H1 (cell line): Measurements from ENCODE around the gene KIF4A. TPM values are rescaled to one million over a fixed set of nuclear protein-coding genes. Genes with fewer than 3 reads are reported as not detected.
"Not testable (repeated sequence)": the region's sequence is repeated elsewhere in the genome, so short reads cannot be mapped to it uniquely, and the experiment has no call there.

Source experiments
- CTCF ChIA-PET: fragments of 300-600 bp; sonication (Branson Sonifier 250); formaldehyde crosslinking; loops from one replicate; lab custom pipeline; 2021; ENCODE audit not compliant: partially characterized antibody; lab: Charles Lee
- POLR2A ChIA-PET: fragments of 300-600 bp; sonication (Branson Sonifier 250); formaldehyde crosslinking; loops from one replicate; lab custom pipeline; 2021; ENCODE audit warnings: inconsistent platforms; ENCODE audit not compliant: partially characterized antibody; lab: Charles Lee
- DNase-seq, 2 experiments: peaks; one replicate each; pipeline versions ENCODE4 v3.0.0 to v3.0.0-alpha.2; 2010 to 2022; ENCODE audit warnings: low spot score in 2 of 2, low read depth in 1 of 2, mixed read lengths in 1 of 2
- FAIRE-seq: peaks from 2 replicates; lab custom pipeline; 2011; peaks lifted over from hg19 to GRCh38; lab: Jason Lieb, UNC
- H2AFZ ChIP-seq: 2 replicates; pipeline ENCODE4 v1.8.1; 2012; ENCODE audit warnings: low read length, inconsistent platforms
- H2AK5ac ChIP-seq: 2 replicates; pipeline ENCODE4 v1.6.1; 2013; ENCODE audit warnings: low read depth, low read length
- H2BK120ac ChIP-seq: replicated peaks from 2 replicates; pipeline ENCODE3; 2013; ENCODE audit warnings: low read depth, low read length, inconsistent platforms
- H2BK12ac ChIP-seq: 2 replicates; pipeline ENCODE4 v1.6.1; 2013; ENCODE audit warnings: low read depth, low read length
- H2BK15ac ChIP-seq: 2 replicates; pipeline ENCODE4 v1.6.1; 2013; ENCODE audit warnings: low read length
- H2BK20ac ChIP-seq: 2 replicates; pipeline ENCODE4 v1.6.1; 2013; ENCODE audit warnings: low read length
- H2BK5ac ChIP-seq: 2 replicates; pipeline ENCODE4 v1.6.1; 2013; ENCODE audit warnings: low read depth, low read length
- H3K14ac ChIP-seq: 2 replicates; pipeline ENCODE4 v1.6.1; 2013; ENCODE audit warnings: inconsistent platforms; ENCODE audit not compliant: insufficient read length
- H3K18ac ChIP-seq: 2 replicates; pipeline ENCODE4 v1.6.1; 2013; ENCODE audit warnings: low read length; ENCODE audit errors: extremely low read depth
- H3K23ac ChIP-seq: 2 replicates; pipeline ENCODE4 v1.6.1; 2013; ENCODE audit warnings: inconsistent platforms; ENCODE audit not compliant: insufficient read length
- H3K23me2 ChIP-seq: 2 replicates; pipeline ENCODE4 v1.6.1; 2013; ENCODE audit warnings: low read depth, low read length
- H3K27ac ChIP-seq: 2 replicates; pipeline ENCODE4 v1.6.1; 2011; ENCODE audit warnings: low read depth, low read length, inconsistent platforms
- H3K27me3 ChIP-seq, 4 experiments: replicated peaks in 1 of 4; 1 replicate in 1 of 4; 2 replicates in 3 of 4; pipeline versions ENCODE4 v1.6.1 to v1.8.1; 2011 to 2013; ENCODE audit warnings: low read length in 3 of 4, mild to moderate bottlenecking in 3 of 4, inconsistent platforms in 2 of 4, mixed read lengths in 2 of 4, moderate library complexity in 1 of 4; ENCODE audit not compliant: control insufficient read depth in 3 of 4, insufficient read depth in 3 of 4; ENCODE audit errors: extremely low read depth in 1 of 4
- H3K36me3 ChIP-seq, 4 experiments: 2 replicates each; pipeline versions ENCODE4 v1.6.1 to v1.8.1; 2011 to 2013; ENCODE audit warnings: mild to moderate bottlenecking in 4 of 4, low read length in 3 of 4, moderate library complexity in 2 of 4, control low read depth in 1 of 4, inconsistent platforms in 1 of 4; ENCODE audit not compliant: insufficient read depth in 4 of 4, control insufficient read depth in 2 of 4
- H3K4ac ChIP-seq: replicated peaks from 2 replicates; pipeline ENCODE3; 2013; ENCODE audit warnings: low read length, low read depth, mixed read lengths, inconsistent platforms; ENCODE audit not compliant: insufficient read length
- H3K4me1 ChIP-seq, 4 experiments: replicated peaks in 1 of 4; 1 replicate in 1 of 4; 2 replicates in 3 of 4; pipeline versions ENCODE4 v1.6.1 to v1.8.1; 2011 to 2013; ENCODE audit warnings: low read length in 3 of 4, inconsistent platforms in 2 of 4, mixed read lengths in 1 of 4; ENCODE audit not compliant: insufficient read depth in 4 of 4, control insufficient read depth in 3 of 4
- H3K4me2 ChIP-seq, 2 experiments: 2 replicates each; pipeline versions ENCODE4 v1.6.1 to v1.8.1; 2011 to 2013; ENCODE audit warnings: low read depth in 2 of 2, low read length in 2 of 2, control low read depth in 1 of 2, inconsistent platforms in 1 of 2, mild to moderate bottlenecking in 1 of 2; ENCODE audit not compliant: insufficient read depth in 1 of 2
- H3K4me3 ChIP-seq, 4 experiments: fragments of 200-600, 300-600 bp in 1 of 4; sonication (generic), shearing (Covaris generic), sonication (Bioruptor Twin) in 1 of 4; 2 replicates each; pipeline versions ENCODE4 v1.5.1 to v1.8.1; 2011 to 2016; ENCODE audit warnings: low read length in 4 of 4, low read depth in 3 of 4, control low read depth in 2 of 4, inconsistent platforms in 2 of 4, mild to moderate bottlenecking in 2 of 4, mixed read lengths in 1 of 4, moderate library complexity in 1 of 4; ENCODE audit not compliant: insufficient read depth in 2 of 4; ENCODE audit errors: extremely low read depth in 1 of 4
- H3K56ac ChIP-seq: replicated peaks from 2 replicates; pipeline ENCODE3; 2013; ENCODE audit warnings: low read depth, mild to moderate bottlenecking, mixed read lengths, low read length, inconsistent platforms; ENCODE audit not compliant: insufficient read length
- H3K79me1 ChIP-seq: 2 replicates; pipeline ENCODE4 v1.6.1; 2013; ENCODE audit warnings: low read depth, low read length, control low read depth
- H3K79me2 ChIP-seq, 2 experiments: 2 replicates each; pipeline versions ENCODE4 v1.6.1 to v1.8.1; 2012 to 2013; ENCODE audit warnings: low read length in 2 of 2, mild to moderate bottlenecking in 2 of 2, inconsistent platforms in 1 of 2; ENCODE audit not compliant: insufficient read depth in 2 of 2, control insufficient read depth in 1 of 2
- H3K9ac ChIP-seq, 4 experiments: replicated peaks in 1 of 4; 1 replicate in 1 of 4; 2 replicates in 3 of 4; pipeline versions ENCODE4 v1.6.1 to v1.8.1; 2011 to 2013; ENCODE audit warnings: low read depth in 3 of 4, low read length in 3 of 4, control low read depth in 2 of 4, mild to moderate bottlenecking in 2 of 4, moderate library complexity in 2 of 4, inconsistent platforms in 1 of 4; ENCODE audit errors: extremely low read depth in 1 of 4
- H3K9me3 ChIP-seq, 2 experiments: 2 replicates each; pipeline versions ENCODE4 v1.6.1 to v1.8.1; 2012 to 2013; ENCODE audit warnings: mild to moderate bottlenecking in 2 of 2, moderate library complexity in 2 of 2, control low read depth in 1 of 2, inconsistent platforms in 1 of 2, low read depth in 1 of 2, low read length in 1 of 2, mixed read lengths in 1 of 2; ENCODE audit not compliant: insufficient read depth in 2 of 2
- H4K20me1 ChIP-seq, 2 experiments: replicated peaks in 1 of 2; 2 replicates each; pipeline versions ENCODE3 to v1.8.1; 2011 to 2013; ENCODE audit warnings: inconsistent platforms in 2 of 2, low read length in 2 of 2, mild to moderate bottlenecking in 1 of 2; ENCODE audit not compliant: insufficient read depth in 2 of 2, control insufficient read depth in 1 of 2
- H4K5ac ChIP-seq: 2 replicates; pipeline ENCODE4 v1.6.1; 2013; ENCODE audit warnings: low read length, low read depth, mixed read lengths, inconsistent platforms; ENCODE audit not compliant: insufficient read length
- H4K8ac ChIP-seq: 2 replicates; pipeline ENCODE4 v1.8.0; 2013; ENCODE audit warnings: mild to moderate bottlenecking, moderate library complexity, low read length, inconsistent platforms; ENCODE audit not compliant: insufficient read depth; ENCODE audit errors: extremely low read depth
- H4K91ac ChIP-seq: replicated peaks from 2 replicates; pipeline ENCODE3; 2013; ENCODE audit warnings: low read length, mixed read lengths, inconsistent platforms; ENCODE audit not compliant: insufficient read length
- ATF2 ChIP-seq: IDR thresholded peaks from 2 replicates; pipeline ENCODE4 v1.6.1; 2012; ENCODE audit warnings: low read length, inconsistent platforms
- RAD21 ChIP-seq, 2 experiments: IDR thresholded peaks in 1 of 2; conservative IDR thresholded peaks in 1 of 2; 2 replicates each; pipeline ENCODE4 v1.6.1; 2011; ENCODE audit warnings: low read depth in 2 of 2, low read length in 2 of 2, improper control_type of control experiment in 1 of 2, inconsistent platforms in 1 of 2, mild to moderate bottlenecking in 1 of 2, moderate library complexity in 1 of 2
- WGBS, 2 experiments: shearing (Covaris generic) in 1 of 2; methylation state at CpG; one replicate each; pipeline versions ENCODE4 v1.1.6 to v1.1.7; 2013 to 2015; ENCODE audit warnings: low lambda C conversion rate in 2 of 2, mixed read lengths in 2 of 2, inconsistent platforms in 1 of 2, low coverage in 1 of 2, missing lambda C conversion rate in 1 of 2; ENCODE audit not compliant: insufficient replicate concordance in 2 of 2, insufficient coverage in 1 of 2, insufficient read length in 1 of 2; ENCODE audit errors: extremely low coverage in 1 of 2, missing lambda C conversion rate in 1 of 2; 5-methylcytosine and 5-hydroxymethylcytosine counted together
- polyA plus RNA-seq, 7 experiments: library from polyadenylated mRNA; depleted of rRNA in 3 of 7; stranded (reverse) in 5 of 7; unstranded in 2 of 7; fragments of >200 nt in 5 of 7; fragments of 200-250 nt in 2 of 7; gene quantifications; 1 replicate in 5 of 7; 2 replicates in 1 of 7; 4 replicates in 1 of 7; pipeline versions ENCODE4 v1.2.1 to v1.2.3, GENCODE V29; 2011 to 2013; ENCODE audit warnings: missing spikeins in 2 of 7, mixed read lengths in 2 of 7
- total RNA-seq: library from RNA; stranded (reverse); fragmentation: NEBNext Ultra II Directional; extraction: Animal tissue kit (Norgen Biotek cat#: 25700); gene quantifications from 2 replicates; pipeline ENCODE4 v1.2.1, GENCODE V29; 2021

The KIF4A gene
- total and polyA plus RNA-seq, 2 of the 8 experiments (the other 6 are each of a cell fraction or from before 2014, with no cell fraction given): 10.9 to 35.7 TPM

- TF ChIP-seq RAD21 (IDR thresholded peaks at IDR 0.05 in 1 of 2, conservative IDR thresholded peaks at IDR 0.05 in 1 of 2; ENCODE audit: low read depth in 2 of 2, low read length in 2 of 2) (no peak), ATF2 (no peak)
These were observed 32.9 kb downstream of the KIF4A start (continued) for GRCh38 chrX:70322784-70323183.

GRCh38 chrX:70323628-70324027 lies 33.7 kb downstream of the KIF4A start:
- H3K23ac ChIP-seq, H2BK120ac ChIP-seq, H3K79me2 ChIP-seq, H3K4ac ChIP-seq, H3K36me3 ChIP-seq, H2AK5ac ChIP-seq, H4K5ac ChIP-seq, H3K4me2 ChIP-seq, H2BK15ac ChIP-seq, H2AFZ ChIP-seq, CTCF ChIA-PET, H3K4me1 ChIP-seq, H3K56ac ChIP-seq, H3K79me1 ChIP-seq, H2BK5ac ChIP-seq, H3K4me3 ChIP-seq, H3K18ac ChIP-seq, H4K8ac ChIP-seq, H4K91ac ChIP-seq, POLR2A ChIA-PET, H2BK12ac ChIP-seq, H3K9me3 ChIP-seq, H3K14ac ChIP-seq, FAIRE-seq, H2BK20ac ChIP-seq, H4K20me1 ChIP-seq, H3K27me3 ChIP-seq, DNase-seq, H3K23me2 ChIP-seq, H3K9ac ChIP-seq, H3K27ac ChIP-seq: not testable (repeated sequence)
- WGBS, 2 experiments: 95% methylated on average over 6 of the region's 6 CpGs; no CpG with 5 or more reads in 1 of the 2 experiments
